Mucosa of rectum (tissue), 2 donors: Measurements from ENCODE around the gene AJAP1.

Experiments
- H3K27ac ChIP-seq, 2 donors: one replicate each; pipeline ENCODE4 v1.7.0; 2013; ENCODE audit warnings: inconsistent platforms in 2 of 2, low read depth in 2 of 2, low read length in 2 of 2
- H3K27me3 ChIP-seq, 2 donors: one replicate each; pipeline ENCODE4 v1.7.0; 2013; ENCODE audit warnings: low read length in 2 of 2; ENCODE audit not compliant: control insufficient read depth in 2 of 2, insufficient read depth in 2 of 2
- H3K36me3 ChIP-seq, 2 donors: one replicate each; pipeline ENCODE4 v1.7.0; 2013; ENCODE audit warnings: low read length in 2 of 2; ENCODE audit not compliant: control insufficient read depth in 2 of 2, insufficient read depth in 2 of 2
- H3K4me1 ChIP-seq, 2 donors: one replicate each; pipeline ENCODE4 v1.7.0; 2013; ENCODE audit warnings: low read length in 2 of 2, mild to moderate bottlenecking in 1 of 2; ENCODE audit not compliant: control insufficient read depth in 2 of 2, insufficient read depth in 2 of 2
- H3K4me3 ChIP-seq, 2 donors: one replicate each; pipeline ENCODE4 v1.7.0; 2013; ENCODE audit warnings: low read length in 2 of 2
- H3K9ac ChIP-seq, 2 donors: one replicate each; pipeline ENCODE4 v1.7.0; 2013; ENCODE audit warnings: low read length in 2 of 2, low read depth in 1 of 2, mild to moderate bottlenecking in 1 of 2
- H3K9me3 ChIP-seq, 2 donors: one replicate each; pipeline ENCODE4 v1.7.0; 2013; ENCODE audit warnings: low read length in 2 of 2; ENCODE audit not compliant: control insufficient read depth in 2 of 2
- donor health status: healthy.
- donor health status: Normal muscosa, but diverticular disease.

Gene AJAP1

GRCh38 chr1:4690951-4691675 is 36.7 kb downstream of the AJAP1 start:
- Histone ChIP-seq H3K4me1 (no peaks in the 10 kb centered on the region), H3K27me3 (no peaks in the 10 kb centered on the region), H3K9me3 (no peaks in the 10 kb centered on the region), H3K9ac (no peak overlapping the region), H3K27ac (no peak overlapping the region), H3K4me3 (no peak overlapping the region), H3K36me3 (no peaks in the 10 kb centered on the region)

DNA sequence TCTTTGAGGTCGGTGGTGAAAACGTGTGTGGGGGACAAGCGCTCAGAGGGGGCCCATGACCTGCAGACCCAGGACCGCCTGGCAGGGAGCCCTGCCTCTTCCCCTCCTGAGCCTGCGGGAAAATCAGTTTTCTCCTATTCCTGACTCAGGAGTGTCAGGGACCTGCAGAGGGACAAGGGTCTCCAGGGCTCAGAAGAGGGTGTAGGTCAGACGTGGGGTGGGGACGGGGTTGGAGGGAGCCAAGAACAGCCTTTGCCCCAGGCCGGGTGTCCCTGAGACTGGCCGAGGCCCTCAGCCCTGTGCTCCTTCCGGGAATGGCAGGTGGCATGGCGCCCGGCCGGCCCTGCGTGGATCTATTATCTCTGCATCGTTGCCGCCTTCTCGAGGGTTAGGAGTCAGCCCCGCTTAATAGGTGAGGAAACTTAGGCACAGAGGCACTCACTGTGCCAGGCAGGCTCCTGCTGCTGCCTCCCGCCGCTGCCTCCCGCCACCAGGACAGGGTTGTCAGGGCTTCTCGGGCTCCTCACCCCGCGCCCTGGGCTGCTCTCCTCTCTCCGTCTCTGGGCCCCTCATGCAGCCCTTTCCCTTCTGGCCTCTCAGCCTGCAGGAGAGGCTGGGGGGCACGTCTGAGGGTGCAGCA is 37.5 kb downstream of the AJAP1 start:
- Histone ChIP-seq H3K9ac (no peak overlapping the region), H3K4me1 (no peaks in the 10 kb centered on the region), H3K36me3 (no peaks in the 10 kb centered on the region), H3K27ac (no peak overlapping the region), H3K27me3 (no peaks in the 10 kb centered on the region), H3K9me3 (no peaks in the 10 kb centered on the region), H3K4me3 (no peak overlapping the region)

DNA sequence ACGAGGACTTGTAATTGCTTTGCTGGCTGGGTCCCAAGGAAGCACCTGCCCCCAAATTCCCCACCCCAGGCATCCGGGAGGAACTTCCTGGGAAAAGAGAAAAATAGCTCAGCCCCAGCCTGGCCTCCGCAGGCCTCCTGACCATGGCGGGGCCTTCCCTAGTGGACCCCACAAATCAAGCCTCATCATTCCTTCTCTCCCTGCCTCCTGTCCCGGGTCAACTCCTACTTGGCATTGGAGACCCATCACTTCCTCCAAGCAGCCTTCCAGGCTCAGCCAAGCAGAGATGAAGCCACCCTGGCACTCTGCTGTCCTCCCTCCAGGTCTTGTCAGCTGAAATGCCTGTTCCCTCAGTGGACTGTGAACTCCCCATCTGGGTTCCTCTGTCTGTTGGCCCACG is 38.0 kb downstream of the AJAP1 start:
- Histone ChIP-seq H3K27me3 (no peaks in the 10 kb centered on the region), H3K9me3 (no peaks in the 10 kb centered on the region), H3K36me3 (no peaks in the 10 kb centered on the region), H3K4me3 (no peak overlapping the region), H3K4me1 (no peaks in the 10 kb centered on the region), H3K27ac (no peak overlapping the region), H3K9ac (no peak overlapping the region)

DNA sequence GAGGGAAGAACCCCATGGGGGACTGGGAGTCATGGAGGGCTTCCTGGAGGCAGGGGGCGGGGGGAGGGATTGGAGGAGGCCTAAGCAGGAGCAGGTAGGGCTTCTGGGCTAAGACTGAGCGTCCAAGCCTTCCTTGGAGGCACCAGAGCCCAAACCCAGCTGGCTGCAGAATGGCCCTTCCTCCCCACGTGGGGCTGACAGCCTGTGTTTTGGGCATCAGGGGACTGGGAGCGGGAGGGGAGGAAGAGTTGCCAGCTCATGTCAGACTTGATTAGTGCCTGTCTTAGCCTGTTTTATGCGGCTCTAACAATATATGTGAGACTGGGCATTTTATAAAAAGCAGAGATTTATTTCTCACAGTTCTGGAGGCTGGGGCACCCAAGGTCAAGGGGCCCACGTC is 38.9 kb downstream of the AJAP1 start:
- Histone ChIP-seq H3K9me3 (no peaks in the 10 kb centered on the region), H3K27me3 (no peaks in the 10 kb centered on the region), H3K4me1 (no peaks in the 10 kb centered on the region), H3K27ac (no peak overlapping the region), H3K9ac (no peak overlapping the region), H3K36me3 (no peaks in the 10 kb centered on the region), H3K4me3 (no peak overlapping the region)

- Histone ChIP-seq H3K27me3 (no peaks in the 10 kb centered on the region), H3K9me3 (no peaks in the 10 kb centered on the region), H3K4me1 (no peaks in the 10 kb centered on the region), H3K27ac (no peak overlapping the region), H3K36me3 (no peaks in the 10 kb centered on the region), H3K4me3 (no peak overlapping the region), H3K9ac (no peak overlapping the region)
Measured at GRCh38 chr1:4693891-4694290, 39.5 kb downstream of the AJAP1 start.

DNA sequence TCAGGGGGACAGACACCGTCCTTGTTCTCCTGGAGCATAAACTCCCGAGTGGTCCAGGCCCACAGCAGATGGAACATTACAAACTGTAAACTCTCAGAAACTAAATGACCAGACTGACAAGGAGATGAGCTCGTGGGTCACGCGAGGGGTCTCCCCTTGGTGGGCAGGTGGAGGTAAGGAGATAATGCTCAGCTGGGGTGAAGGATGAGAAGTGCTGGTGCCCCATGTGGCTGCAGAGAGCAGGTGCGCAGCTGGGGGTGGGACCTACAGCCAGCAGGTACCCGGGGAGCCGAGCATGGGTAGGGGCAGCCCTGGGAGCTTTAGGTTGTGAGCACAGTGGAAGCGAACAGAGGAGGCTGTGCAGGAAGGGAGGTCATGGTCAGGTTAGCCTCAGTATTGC is 40.1 kb downstream of the AJAP1 start:
- Histone ChIP-seq H3K27ac (no peak overlapping the region), H3K36me3 (no peaks in the 10 kb centered on the region), H3K9ac (no peak overlapping the region), H3K4me1 (no peaks in the 10 kb centered on the region), H3K4me3 (no peak overlapping the region), H3K27me3 (no peaks in the 10 kb centered on the region), H3K9me3 (no peaks in the 10 kb centered on the region)

- no peaks in the 10 kb centered on the region for H3K4me1 ChIP-seq
- H3K9ac ChIP-seq, result no peak overlapping the region
- H3K4me3 ChIP-seq, result no peak overlapping the region
- no peaks in the 10 kb centered on the region for H3K9me3 ChIP-seq
- no peaks in the 10 kb centered on the region for H3K36me3 ChIP-seq
- no peak overlapping the region for H3K27ac ChIP-seq
- no peaks in the 10 kb centered on the region for H3K27me3 ChIP-seq
Measured at GRCh38 chr1:4695241-4695640, 40.8 kb downstream of the AJAP1 start.

DNA sequence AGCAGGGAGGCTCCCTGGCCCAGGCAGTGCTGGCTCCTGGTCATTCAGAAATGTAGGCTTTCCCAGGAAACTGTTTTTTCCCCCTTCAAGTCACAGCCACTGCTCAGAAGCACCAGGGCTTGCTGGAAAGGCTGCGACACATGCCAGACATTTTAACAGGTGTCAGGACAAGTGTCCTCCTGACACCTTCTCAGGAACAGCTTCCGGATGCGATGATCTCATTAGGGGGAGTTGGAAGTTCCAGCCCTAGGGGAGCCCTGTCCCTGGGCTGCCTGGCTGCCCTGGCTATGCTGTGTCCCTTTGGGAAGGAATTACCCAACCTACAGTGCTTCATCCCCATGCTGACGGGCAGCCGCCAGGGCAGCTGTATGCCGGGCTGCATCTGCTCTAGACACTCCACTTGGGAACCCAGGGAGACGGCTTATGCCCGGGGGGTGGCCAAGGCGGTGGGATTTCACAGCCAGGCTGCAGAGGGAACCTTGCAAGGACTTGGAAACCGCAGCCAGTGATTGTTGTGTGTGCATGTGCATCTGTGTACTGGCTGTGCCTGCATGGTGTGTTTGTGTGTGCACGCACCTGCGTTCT is 41.8 kb downstream of the AJAP1 start:
- no peak overlapping the region for H3K9ac ChIP-seq
- H3K9me3 ChIP-seq, result no peaks in the 10 kb centered on the region
- no peaks in the 10 kb centered on the region for H3K36me3 ChIP-seq
- no peaks in the 10 kb centered on the region for H3K27me3 ChIP-seq
- no peak overlapping the region for H3K4me3 ChIP-seq
- H3K4me1 ChIP-seq, result no peaks in the 10 kb centered on the region
- H3K27ac ChIP-seq, result no peak overlapping the region

- Histone ChIP-seq H3K4me3 (no peak overlapping the region), H3K9me3 (no peaks in the 10 kb centered on the region), H3K27me3 (no peaks in the 10 kb centered on the region), H3K9ac (no peak overlapping the region), H3K36me3 (no peaks in the 10 kb centered on the region), H3K27ac (no peak overlapping the region), H3K4me1 (no peaks in the 10 kb centered on the region)
Measured at GRCh38 chr1:4696753-4697152, 42.3 kb downstream of the AJAP1 start.

- no peaks in the 10 kb centered on the region for H3K36me3 ChIP-seq
Measured at GRCh38 chr1:4697801-4698200, 43.4 kb downstream of the AJAP1 start.

More at GRCh38 chr1:4697801-4698200, 43.4 kb downstream of the AJAP1 start:
- H3K4me1 ChIP-seq, result no peaks in the 10 kb centered on the region
- no peaks in the 10 kb centered on the region for H3K27me3 ChIP-seq
- H3K9me3 ChIP-seq, result no peaks in the 10 kb centered on the region
- H3K27ac ChIP-seq, result no peak overlapping the region
- H3K9ac ChIP-seq, result no peak overlapping the region
- no peak overlapping the region for H3K4me3 ChIP-seq
